ENCODE data around the gene RPLP2.

The RPLP2 gene

DNA sequence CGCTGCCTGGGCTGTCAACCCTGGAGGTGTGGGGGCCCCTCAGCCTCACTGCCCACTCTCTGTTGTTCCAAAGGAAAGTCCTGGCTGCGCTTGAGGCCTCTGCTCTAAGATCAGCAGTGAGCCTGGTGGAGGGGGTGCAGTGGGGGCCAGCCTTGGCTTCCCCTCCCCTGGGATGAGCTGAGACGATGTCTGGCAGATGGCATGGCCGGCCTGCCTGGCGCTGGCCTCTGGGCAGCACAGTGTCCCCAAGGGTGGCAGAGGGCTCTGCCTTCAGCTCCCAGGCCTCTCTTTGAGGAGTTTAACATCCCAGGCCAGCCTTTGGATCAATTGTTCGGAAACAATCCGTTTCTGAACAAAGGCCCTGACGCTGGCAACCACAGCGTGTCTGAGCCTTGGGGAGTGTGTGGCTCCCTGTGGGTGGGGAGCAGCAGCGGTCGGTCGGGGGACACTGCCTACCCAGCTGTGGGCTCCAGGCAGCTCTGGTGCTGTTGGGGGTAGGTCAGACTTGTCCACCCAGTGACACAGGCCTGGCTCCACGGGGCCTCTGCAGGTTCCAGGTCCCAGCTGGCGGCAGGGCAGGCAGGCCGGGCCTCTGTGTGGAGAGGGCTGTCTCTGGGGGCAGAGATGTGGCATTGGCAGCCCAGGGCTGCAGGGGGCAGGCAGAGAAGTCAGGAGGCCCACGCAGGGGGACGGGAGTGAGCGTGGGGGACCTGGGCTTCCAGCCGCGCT is 45.0 kb downstream of the RPLP2 start:
- no peak for DNase-seq

DNA sequence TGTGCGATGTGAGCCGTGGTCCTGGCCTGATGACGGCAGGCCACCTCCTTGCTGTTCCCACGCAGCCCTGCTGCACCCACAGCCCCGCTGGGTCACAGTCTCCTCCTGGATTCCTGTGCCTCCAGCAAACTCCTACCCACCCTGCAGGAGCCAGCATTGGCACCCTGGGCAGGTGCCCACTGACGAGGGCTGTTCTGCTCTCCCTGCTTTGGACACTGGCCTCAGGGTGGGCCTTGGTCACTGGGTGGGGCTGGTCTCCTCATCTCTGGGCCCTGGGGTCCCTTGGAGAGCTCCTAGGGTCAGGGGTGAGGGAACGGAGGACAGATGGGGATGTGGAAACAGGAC is 45.5 kb downstream of the RPLP2 start:
- no peak for DNase-seq

DNA sequence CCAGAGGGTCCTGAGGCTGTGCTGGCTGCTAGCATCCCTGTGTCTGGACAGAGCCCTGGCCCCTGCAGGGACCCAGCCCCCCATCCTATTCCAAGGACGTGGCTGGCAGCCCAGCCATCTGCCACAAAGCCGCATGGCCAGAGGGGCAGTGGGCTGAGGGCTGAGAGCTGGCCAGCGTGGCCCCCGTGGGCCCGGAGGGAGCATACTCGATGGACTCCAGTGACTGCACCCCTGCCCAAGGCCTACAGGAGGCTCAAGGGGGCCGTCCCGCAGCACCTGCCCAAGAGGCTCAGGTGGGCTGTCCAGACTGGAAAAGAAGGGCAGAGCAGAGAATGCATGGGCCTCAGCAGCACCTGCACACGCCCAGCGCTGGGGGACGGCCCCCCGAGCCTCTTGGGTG is 46.0 kb downstream of the RPLP2 start:
- DNase-seq, result no peak

DNA sequence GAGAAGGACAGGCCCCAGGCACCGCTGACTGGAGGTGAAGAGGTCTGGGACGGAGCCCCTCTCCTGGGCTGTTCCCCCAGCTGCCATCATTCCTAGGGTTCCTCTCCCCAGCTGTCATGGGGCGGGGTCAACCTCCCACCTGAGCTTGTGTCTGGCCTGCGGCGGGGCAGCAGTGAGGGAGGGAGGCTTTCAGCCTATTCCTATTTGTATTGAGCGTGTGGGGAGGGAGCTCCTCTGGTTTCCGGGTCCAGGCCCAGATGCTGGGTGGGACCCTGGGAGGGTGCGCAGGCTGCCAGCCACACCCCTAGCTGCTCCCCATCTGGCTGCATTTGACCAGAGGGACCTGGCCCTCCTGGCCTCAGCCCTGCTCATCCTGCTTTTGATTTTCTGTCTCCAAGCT is 46.6 kb downstream of the RPLP2 start:
- no peak for DNase-seq

DNA sequence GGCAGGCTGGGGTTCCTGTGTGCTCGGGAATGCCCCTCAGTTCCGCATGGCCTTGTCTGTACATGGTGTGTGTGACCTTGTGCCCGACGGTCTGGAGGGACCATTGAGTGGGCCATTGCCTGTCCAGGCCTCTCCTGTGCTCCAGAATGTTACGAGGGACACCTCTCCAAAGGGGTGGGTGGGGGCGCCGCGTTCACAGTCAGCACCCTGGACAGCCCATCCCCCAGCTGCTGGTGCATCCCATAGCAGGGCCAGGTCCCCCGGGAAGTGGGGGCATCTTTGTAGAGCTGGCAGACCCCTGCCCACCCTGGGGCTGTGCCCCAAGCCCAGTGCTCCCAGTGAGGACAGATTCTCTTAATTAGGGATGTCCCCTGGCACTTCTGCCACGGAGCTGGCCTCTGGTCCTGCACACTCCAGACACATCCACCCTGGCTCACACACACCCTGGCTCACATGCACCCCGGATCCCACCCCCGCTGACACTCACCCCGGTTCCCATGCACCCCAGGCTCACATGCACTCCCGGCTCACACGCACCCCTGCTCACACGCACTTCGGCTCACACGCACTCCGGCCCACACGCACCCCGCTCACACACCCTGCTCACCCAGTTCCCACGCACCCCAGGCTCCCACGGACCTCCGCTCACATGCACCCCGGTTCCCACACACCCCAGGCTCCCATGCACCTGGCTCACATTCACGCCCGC is 48.4 kb downstream of the RPLP2 start:
- no peak for DNase-seq

DNA sequence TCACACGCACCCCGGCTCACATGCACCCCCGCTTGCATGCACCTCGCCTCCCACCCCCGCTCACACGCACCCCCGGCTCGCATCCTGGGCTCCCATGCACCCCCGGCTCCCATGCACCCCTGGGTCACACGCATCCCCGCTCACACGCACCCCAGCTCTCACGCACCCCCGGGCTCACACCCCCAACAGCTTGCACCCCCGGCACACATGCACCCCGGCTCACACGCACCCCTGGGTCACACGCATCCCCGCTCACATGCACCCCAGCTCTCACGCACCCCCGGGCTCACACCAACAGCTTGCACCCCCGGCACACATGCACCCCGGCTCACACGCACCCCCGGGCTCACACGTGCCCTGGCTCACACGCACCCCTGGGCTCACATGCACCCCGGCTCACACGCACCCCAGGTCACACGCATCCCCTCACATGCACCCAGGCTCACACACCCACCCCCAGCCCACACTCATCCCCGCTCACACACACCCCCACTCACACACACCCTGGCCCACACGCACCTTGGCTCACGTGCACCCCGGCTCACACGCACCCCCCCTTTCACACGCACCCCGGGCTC is 49.1 kb downstream of the RPLP2 start:
- no peak for DNase-seq

DNA sequence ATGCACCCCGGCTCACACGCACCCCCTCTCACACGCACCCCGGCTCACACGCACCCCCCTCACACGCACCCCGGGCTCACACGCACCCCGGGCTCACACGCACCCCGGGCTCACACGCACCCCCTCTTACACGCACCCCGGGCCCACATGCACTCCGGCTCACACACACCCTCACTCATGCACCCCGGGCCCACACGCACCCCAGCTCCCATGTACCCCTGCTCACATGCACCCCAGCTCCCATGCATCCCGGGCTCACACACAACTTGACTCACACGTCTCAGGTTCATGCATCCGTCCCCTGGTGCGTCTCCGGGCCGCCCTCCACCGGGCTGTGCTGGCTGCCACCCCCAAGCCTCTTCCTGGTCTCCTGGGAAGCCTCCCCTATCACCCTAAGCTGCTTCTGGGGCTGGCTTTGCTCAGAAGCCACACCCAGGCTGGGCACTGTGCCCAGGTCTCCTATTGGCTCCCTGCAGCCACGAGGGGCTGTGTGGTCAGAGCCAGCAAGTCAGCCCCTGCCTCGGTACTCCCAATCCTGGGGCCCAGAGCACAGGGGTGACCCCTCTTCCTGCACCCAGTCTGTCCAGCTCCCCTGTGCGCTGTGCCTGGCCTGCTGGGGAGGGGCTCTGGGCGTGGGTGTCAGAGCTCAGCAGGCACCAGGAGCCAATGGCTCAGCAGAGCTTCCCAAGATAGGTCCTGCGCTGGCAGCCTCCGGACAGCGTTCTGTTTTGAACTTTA is 49.8 kb downstream of the RPLP2 start:
- no peak for DNase-seq

DNA sequence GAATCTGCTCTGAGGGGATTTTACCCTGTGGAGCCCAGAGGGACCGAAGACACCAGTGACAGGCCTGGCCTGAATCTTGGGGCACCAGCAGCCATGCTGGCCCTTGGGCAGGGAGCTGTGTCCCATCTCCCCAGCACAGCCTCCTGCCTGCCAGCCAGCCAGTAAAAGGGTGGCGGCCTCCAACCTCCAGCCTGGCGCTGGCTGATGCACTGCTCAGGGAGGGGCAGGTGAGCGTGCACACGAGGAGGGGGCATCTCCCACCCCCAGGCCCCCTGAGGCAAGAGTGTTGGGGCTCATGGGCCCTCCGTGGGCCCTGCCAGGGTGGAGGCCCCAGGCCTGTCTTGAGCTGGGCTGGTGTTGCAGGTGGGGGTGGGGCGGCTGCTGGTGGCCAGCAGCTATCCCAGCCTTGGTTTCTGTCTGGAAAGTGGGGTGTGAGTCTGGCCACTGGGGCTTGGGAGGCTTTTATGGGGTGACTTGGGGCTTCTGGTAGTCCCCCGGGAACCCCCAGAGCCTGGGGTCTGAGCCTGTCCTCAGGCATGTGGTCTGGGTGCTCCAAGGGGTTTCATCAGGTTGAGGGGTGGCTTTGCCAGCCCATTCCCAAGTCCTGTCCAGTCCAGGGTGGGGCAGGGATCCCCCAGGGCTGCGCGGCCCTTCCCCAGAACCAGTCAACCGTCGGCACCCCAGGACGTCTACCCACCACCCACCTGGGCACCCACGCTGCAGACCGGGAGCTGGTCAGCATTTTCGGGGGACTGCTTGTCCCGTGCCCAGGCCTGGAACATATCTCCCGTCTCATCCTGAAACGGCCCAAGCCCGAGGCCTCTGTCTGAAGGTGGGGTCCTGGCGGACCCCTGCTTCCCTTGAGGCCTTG is 50.7 kb downstream of the RPLP2 start:
- no peak for DNase-seq

DNA sequence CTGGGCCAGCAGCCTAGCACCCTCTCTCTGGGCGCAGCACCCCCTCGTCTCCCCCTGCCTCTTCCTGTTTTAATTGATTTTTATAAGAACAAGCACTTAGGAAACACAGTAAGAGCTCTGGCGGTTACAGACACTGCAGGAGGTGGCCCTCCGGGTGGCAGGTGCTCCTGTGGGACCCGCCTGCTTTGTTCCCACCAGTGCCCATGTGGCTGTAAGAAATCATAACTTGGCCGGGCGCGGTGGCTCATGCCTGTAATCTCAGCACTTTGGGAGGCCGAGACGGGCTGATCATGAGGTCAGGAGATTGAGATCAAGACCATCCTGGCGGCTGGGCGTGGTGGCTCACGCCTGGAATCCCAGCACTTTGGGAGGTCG is 51.3 kb downstream of the RPLP2 start:
- DNase-seq, result no peak

DNA sequence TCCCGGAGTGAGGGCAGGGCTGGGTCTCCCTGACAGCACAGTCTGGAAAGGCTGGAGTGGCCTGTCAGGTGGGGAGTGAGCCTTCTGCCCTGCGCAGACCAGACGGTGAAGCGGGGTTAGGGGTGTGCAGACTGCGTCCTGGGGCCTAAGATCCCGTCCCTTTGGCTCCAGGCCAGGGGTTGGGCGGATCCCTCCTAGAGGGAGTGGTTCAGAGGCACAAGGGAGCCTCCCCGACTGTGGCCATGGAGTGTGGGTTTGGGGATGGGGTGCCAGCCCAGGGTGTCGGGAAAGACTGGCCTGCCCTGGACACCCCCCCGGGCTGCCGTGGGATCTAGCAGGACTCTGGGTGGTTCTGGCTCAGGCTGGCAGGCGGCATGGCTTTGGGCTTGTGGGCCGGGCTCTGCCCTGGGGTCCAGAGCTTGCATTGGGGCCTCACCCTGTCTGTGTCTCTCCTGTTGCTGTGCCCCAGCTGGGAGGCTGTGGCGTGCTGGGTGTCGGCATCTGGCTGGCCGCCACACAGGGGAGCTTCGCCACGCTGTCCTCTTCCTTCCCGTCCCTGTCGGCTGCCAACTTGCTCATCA is 52.4 kb downstream of the RPLP2 start:
- DNase-seq, result no peak
